ENCODE data around the gene PTPN5.
"Not testable (repeated sequence)": the region's sequence is repeated elsewhere in the genome, so short reads cannot be mapped to it uniquely, and the experiment has no call there.

Gene PTPN5

DNA sequence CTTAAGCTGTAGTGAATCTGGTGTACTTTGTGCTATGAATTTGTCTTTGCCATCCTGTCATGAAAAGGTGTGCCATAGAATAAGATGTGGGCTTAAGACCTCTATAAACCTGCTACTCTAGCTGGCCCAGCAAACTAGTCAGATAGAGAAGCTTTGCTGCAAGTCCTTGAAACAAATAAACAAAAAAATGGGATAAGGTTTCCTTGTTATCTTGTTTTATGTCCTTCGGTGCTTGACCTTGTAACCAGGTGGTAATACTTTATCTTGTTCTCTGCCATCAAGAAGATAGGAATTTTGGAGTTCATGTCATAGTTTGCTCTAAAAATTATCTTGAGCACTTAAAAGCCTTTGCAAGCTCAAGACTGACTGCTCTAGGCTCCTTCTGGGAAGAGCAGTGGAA, 107.3 kb downstream of the PTPN5 start:
- TF ChIP-seq, protein P1, sequence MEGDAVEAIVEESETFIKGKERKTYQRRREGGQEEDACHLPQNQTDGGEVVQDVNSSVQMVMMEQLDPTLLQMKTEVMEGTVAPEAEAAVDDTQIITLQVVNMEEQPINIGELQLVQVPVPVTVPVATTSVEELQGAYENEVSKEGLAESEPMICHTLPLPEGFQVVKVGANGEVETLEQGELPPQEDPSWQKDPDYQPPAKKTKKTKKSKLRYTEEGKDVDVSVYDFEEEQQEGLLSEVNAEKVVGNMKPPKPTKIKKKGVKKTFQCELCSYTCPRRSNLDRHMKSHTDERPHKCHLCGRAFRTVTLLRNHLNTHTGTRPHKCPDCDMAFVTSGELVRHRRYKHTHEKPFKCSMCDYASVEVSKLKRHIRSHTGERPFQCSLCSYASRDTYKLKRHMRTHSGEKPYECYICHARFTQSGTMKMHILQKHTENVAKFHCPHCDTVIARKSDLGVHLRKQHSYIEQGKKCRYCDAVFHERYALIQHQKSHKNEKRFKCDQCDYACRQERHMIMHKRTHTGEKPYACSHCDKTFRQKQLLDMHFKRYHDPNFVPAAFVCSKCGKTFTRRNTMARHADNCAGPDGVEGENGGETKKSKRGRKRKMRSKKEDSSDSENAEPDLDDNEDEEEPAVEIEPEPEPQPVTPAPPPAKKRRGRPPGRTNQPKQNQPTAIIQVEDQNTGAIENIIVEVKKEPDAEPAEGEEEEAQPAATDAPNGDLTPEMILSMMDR (conservative IDR thresholded peaks at IDR 0.05; ENCODE audit: low read depth, low read length) = no peak
- H3K4me3 ChIP-seq (ENCODE audit: low read length) = no peak overlapping the region
- no peak for DNase-seq (ENCODE audit: low read depth)

DNA sequence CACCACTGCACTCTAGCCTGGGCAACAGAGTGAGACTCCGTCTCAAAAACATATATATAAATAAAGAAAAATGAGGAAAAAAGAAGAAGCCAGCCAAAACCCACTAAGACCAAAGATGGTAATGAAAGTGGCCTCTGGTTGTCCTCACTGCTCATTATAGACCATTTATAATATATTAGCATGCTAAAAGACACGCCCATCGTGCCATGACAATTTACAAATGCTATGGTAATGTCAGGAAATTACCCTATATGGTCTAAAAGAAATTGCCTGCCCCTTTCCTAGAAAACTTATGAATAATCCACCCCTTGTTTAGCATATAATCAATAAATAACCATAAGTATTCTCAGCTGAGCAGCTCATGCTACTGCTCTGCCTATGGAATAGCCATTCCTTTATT, 109.1 kb downstream of the PTPN5 start:
- H3K4me3 ChIP-seq (ENCODE audit: low read length) = no peak overlapping the region
- DNase-seq (ENCODE audit: low read depth) = no peak
- TF ChIP-seq, protein P1 (conservative IDR thresholded peaks at IDR 0.05; ENCODE audit: low read depth, low read length) = no peak

DNA sequence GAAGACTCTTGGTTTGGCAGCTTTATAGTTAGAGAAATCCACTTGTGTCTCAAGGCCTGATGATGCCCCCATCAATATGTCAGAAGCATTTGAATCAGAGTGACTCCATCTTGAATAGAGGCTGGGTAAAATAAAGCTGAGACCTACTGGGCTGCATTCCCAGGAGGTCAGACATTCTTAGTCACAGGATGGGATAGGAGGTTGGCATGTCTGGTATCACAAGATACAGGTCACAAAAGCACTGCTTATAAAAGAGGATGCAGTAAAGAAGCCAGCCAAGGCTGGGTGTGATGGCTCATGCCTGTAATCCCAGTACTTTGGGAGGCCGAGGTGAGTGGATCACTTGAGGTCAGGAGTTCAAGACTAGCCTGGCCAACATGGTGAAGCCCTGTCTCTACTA, 109.6 kb downstream of the PTPN5 start:
- H3K4me3 ChIP-seq (ENCODE audit: low read length); DNase-seq (ENCODE audit: low read depth): not testable (repeated sequence)
